ENCODE results near the gene LIMA1.
A peak's percentile ranks its signal among the peaks of the same experiment; 100 is the strongest.

Gene LIMA1

GRCh38 chr12:50246197-50246865, 37.0 kb downstream of the LIMA1 start:
- Mint-ChIP-seq H3K4me1 (peaks cover 27% of the 10 kb centered on the region), H3K36me3 (peaks cover 11% of the 10 kb centered on the region), H3K27ac (peak overlapping the region; percentile 35), H3K9me3 (no peaks in the 10 kb centered on the region), H3K4me3 (peak overlapping the region; percentile 0), H3K27me3 (peaks cover 16% of the 10 kb centered on the region)
- peak; percentile 44 for ATAC-seq

DNA sequence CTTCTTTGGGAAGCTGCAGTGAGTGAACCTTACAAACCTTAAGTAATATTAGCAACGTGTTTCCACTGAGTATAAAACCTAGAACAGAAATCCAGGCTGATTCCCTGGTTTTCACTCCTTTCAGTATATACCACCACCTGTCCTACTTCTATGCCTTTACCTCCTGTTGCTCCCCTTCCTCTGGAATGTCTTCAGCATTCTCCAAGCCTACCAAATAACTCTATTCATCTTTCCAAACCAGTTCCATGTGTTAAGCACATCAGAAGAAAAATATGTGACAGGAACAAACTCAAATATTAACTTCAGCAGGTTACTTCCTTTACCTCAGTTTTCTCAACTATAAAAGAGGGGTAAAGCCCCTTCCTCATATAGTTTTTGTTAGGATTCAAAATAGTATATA, 39.8 kb downstream of the LIMA1 start:
- Mint-ChIP-seq H3K27me3 (peaks cover 16% of the 10 kb centered on the region), H3K27ac (no peak overlapping the region), H3K9me3 (no peaks in the 10 kb centered on the region), H3K36me3 (peaks cover 10% of the 10 kb centered on the region), H3K4me3 (no peak overlapping the region), H3K4me1 (peaks cover 19% of the 10 kb centered on the region)
- ATAC-seq: no peak

DNA sequence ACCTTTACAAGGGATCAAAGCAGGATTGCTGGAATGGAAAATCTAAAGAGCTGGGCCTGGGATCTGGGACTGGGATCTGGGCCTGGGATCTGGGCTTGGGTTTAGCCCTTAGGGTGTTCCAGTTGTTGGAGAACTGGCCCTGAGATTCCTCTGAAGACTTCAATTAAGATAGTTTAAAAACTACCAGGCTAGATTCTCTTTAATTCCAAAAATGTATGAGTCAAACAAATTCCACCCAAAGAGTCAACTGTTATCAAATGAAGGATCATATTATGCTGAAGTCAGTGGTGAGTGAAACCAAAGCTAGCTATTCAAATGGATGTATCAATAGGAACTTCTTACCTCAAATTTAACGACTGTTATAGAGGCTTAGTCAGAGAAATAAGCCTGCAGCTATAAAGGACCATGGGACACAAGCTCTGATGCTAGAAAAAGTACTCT, 40.5 kb downstream of the LIMA1 start:
- Mint-ChIP-seq H3K27me3 (peaks cover 16% of the 10 kb centered on the region), H3K36me3 (peaks cover 7% of the 10 kb centered on the region), H3K4me1 (peaks cover 17% of the 10 kb centered on the region), H3K4me3 (no peak overlapping the region), H3K27ac (no peak overlapping the region), H3K9me3 (no peaks in the 10 kb centered on the region)
- no peak for ATAC-seq

DNA sequence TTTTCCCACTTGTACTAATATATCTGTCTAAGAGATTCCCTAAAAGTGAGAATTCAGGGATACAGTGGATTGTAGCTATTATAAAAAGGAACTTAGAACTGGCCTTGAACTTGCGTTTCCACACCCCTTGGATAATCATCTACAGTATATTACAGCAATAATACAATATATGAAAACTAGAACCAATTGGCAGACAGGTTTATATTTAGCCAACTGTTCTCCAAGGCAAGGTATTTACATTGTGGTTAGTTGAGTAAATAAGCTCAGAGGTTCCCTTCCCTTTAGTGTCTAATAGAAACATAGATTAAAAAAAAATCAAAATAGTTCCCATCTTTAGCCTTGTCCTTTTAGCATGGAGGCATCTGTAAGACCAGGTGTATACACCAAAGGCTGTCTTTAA, 42.1 kb downstream of the LIMA1 start:
- Mint-ChIP-seq H3K4me3 (no peak overlapping the region), H3K27me3 (peaks cover 16% of the 10 kb centered on the region), H3K27ac (no peak overlapping the region), H3K4me1 (peaks cover 9% of the 10 kb centered on the region), H3K9me3 (no peaks in the 10 kb centered on the region), H3K36me3 (peaks cover 7% of the 10 kb centered on the region)
- no peak for ATAC-seq

DNA sequence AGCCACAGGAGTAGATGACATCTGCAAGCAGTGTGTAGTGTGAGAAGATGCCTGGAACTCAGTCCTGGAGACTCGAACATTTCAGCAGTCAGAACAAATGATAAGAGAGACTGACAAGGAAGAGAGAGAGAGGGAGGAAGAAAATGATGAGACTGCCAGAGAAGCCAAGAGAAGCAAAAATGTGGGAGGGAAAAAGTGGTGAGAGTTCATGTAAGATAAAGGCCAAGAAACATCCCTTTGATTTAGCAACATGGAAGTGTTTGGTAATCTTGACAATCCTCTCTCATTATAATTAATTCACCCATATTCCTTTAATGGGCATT, 42.6 kb downstream of the LIMA1 start:
- Mint-ChIP-seq H3K27ac (no peak overlapping the region), H3K9me3 (no peaks in the 10 kb centered on the region), H3K4me1 (peaks cover 5% of the 10 kb centered on the region), H3K27me3 (peaks cover 15% of the 10 kb centered on the region), H3K4me3 (no peak overlapping the region), H3K36me3 (peaks cover 7% of the 10 kb centered on the region)
- no peak for ATAC-seq

DNA sequence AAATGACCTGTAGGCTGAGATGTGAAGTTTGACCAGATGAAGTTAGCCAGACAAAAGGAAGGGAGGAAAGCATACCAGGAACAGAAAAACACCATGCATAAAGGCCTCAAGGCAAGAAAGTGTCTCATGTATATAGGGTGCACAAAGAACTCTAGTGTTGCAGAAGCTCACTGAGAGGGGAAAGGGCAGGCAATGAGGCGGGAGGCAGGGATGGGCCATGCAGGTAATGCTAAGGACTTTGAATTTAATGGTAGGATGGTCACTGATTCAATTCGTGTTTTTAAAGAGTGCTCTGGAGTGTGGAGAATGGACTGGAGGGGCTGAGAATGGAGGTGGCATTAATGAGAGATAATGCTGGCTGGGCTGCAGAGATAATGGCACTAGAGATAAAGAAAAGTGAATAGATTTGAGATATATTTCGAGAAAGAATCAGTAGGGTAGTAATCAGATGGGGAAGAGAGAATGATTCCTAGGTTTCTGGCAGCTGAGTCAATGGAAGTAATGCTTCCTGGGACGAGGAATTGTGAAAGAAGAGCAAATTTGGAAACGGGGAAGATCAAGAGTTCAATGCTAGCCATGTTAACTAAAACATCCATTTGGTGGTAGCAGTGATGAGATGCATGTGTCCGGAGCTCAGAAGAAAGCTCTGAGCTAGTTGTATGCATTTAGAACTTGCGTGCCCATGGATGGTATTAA, 43.1 kb downstream of the LIMA1 start:
- Mint-ChIP-seq H3K27ac (no peak overlapping the region), H3K4me3 (no peak overlapping the region), H3K36me3 (peaks cover 7% of the 10 kb centered on the region), H3K4me1 (no peaks in the 10 kb centered on the region), H3K27me3 (peaks cover 10% of the 10 kb centered on the region), H3K9me3 (no peaks in the 10 kb centered on the region)
- ATAC-seq: no peak

- no peak for ATAC-seq
- no peak overlapping the region for H3K4me3 Mint-ChIP-seq
- peaks cover under 1% of the 10 kb centered on the region for H3K36me3 Mint-ChIP-seq
- H3K4me1 Mint-ChIP-seq: no peaks in the 10 kb centered on the region
- H3K27ac Mint-ChIP-seq: no peak overlapping the region
- H3K9me3 Mint-ChIP-seq: no peaks in the 10 kb centered on the region
- peaks cover 2% of the 10 kb centered on the region for H3K27me3 Mint-ChIP-seq
Observed at GRCh38 chr12:50239355-50239891, 43.9 kb downstream of the LIMA1 start.

DNA sequence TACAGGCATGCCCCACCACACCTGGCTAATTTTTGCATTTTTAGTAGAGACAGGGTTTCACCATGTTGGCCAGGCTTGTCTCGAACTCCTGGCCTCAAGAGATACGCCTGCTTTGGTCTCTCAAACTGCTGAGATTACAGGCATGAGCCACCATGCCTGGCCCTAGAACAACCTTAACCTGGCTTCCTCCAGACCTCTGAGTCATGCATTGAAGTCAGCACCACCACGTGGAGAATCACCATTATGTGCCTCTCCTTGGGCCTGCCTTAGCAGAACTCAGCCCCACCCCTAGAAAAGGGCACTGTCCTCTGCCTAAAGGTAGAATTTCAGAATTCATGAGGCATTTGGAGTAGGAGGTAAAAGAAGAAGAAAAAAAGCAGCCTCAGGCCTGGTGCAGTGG, 49.0 kb downstream of the LIMA1 start:
- no peaks in the 10 kb centered on the region for H3K27me3 Mint-ChIP-seq
- no peak overlapping the region for H3K27ac Mint-ChIP-seq
- no peaks in the 10 kb centered on the region for H3K9me3 Mint-ChIP-seq
- H3K4me3 Mint-ChIP-seq: no peak overlapping the region
- no peak for ATAC-seq
- H3K4me1 Mint-ChIP-seq: no peaks in the 10 kb centered on the region
- no peaks in the 10 kb centered on the region for H3K36me3 Mint-ChIP-seq

GRCh38 chr12:50232771-50233209, 50.5 kb downstream of the LIMA1 start:
- ATAC-seq: no peak
- H3K36me3 Mint-ChIP-seq: no peaks in the 10 kb centered on the region
- no peak overlapping the region for H3K4me3 Mint-ChIP-seq
- no peaks in the 10 kb centered on the region for H3K9me3 Mint-ChIP-seq
- H3K27me3 Mint-ChIP-seq: no peaks in the 10 kb centered on the region
- H3K4me1 Mint-ChIP-seq: no peaks in the 10 kb centered on the region
- H3K27ac Mint-ChIP-seq: no peak overlapping the region

- no peaks in the 10 kb centered on the region for H3K4me1 Mint-ChIP-seq
- no peak for ATAC-seq
Observed at GRCh38 chr12:50232206-50232605, 51.1 kb downstream of the LIMA1 start.

DNA sequence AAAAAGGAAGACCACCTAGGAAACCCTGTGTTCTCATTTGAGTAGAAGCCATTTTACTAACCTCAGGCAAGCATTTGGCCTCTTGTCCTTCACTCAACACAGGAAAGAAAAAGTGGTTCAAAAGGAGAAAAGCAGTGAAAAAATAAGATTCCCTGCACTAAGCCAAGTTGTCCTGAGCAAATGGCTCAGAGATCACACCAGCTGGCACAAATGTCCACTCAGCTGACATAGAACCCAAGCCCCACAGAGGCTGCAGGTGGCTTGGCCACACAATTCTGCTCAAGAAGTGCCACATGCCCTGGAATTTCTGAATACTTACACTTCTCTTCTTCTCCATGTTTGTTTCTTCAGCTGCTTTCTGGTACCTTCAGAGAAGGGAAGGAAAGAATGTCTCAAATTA, 52.0 kb downstream of the LIMA1 start:
- H3K9me3 Mint-ChIP-seq: no peaks in the 10 kb centered on the region
- H3K4me3 Mint-ChIP-seq: no peak overlapping the region
- no peaks in the 10 kb centered on the region for H3K4me1 Mint-ChIP-seq
- no peaks in the 10 kb centered on the region for H3K27me3 Mint-ChIP-seq
- H3K27ac Mint-ChIP-seq: no peak overlapping the region
- H3K36me3 Mint-ChIP-seq: no peaks in the 10 kb centered on the region
- no peak for ATAC-seq

More at GRCh38 chr12:50232206-50232605, 51.1 kb downstream of the LIMA1 start:
- Mint-ChIP-seq H3K27ac (no peak overlapping the region), H3K4me3 (no peak overlapping the region), H3K9me3 (no peaks in the 10 kb centered on the region), H3K27me3 (no peaks in the 10 kb centered on the region), H3K36me3 (no peaks in the 10 kb centered on the region)

- Mint-ChIP-seq H3K9me3 (no peaks in the 10 kb centered on the region), H3K4me3 (no peak overlapping the region), H3K27me3 (no peaks in the 10 kb centered on the region), H3K4me1 (no peaks in the 10 kb centered on the region), H3K27ac (no peak overlapping the region), H3K36me3 (no peaks in the 10 kb centered on the region)
- ATAC-seq: no peak
Observed at GRCh38 chr12:50230217-50230616, 53.1 kb downstream of the LIMA1 start.

DNA sequence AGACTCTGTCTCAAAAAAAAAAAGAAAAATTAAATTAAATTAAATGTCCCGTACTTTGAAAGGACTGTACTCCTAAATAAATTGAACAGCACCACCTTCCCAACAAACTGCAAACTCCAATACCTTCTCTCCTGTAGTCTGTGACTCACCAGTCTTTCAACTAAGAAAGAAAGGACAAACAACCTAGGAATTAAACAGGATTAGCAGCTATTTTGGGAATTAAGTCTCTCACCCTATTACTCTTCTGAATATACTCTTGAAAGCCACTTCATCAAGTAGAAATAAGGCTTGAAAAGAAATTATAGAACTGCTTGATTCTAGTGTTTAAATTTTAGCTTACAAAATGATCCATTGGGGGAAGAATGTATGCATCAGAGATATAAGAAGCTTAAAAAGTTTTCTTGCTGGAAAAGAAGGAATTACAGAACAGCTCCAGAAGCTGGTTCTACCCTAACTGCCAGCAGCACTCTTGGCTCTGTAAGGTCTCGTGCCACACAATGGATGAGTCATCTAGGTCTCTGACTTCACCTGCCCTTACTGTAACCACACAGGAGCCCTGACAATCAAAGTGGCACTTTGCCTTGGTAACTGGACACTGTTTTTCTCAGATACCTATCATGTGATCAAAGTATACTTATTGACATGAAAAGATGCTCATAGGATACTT, 59.2 kb downstream of the LIMA1 start:
- ATAC-seq: peak; percentile 79
- Mint-ChIP-seq H3K27me3 (no peaks in the 10 kb centered on the region), H3K36me3 (no peaks in the 10 kb centered on the region), H3K9me3 (no peaks in the 10 kb centered on the region), H3K4me3 (no peak overlapping the region), H3K4me1 (peaks cover 14% of the 10 kb centered on the region), H3K27ac (no peak overlapping the region)

DNA sequence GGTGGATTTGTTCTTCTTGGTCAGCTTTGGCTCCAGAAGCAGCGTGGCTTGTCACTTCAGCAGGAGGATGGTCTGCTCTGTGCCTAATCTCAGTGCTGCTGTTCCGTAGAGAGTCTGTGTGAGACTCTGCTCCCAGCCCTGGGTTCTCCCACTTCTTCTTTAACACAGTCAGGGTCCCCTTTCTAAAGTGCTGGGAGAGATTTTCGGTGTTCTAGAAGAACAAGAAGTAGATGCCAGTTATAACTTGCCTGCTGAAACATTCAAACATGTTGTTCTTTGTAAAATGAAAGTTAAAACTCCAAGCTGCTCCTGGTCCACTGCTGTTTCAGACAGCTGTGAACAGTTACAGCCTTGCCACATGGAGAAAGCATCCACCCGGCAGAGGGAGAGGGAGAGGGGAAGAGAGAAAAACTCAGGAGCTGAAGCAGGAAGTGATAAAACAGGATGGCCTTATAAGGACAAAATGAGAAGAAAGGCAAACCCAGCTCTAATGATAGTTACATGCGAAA, 61.0 kb downstream of the LIMA1 start:
- H3K4me3 Mint-ChIP-seq: no peak overlapping the region
- no peaks in the 10 kb centered on the region for H3K9me3 Mint-ChIP-seq
- ATAC-seq: peak; percentile 35
- no peak overlapping the region for H3K27ac Mint-ChIP-seq
- no peaks in the 10 kb centered on the region for H3K27me3 Mint-ChIP-seq
- no peaks in the 10 kb centered on the region for H3K36me3 Mint-ChIP-seq
- peaks cover 16% of the 10 kb centered on the region for H3K4me1 Mint-ChIP-seq

GRCh38 chr12:50221228-50222008, 61.9 kb downstream of the LIMA1 start:
- no peaks in the 10 kb centered on the region for H3K36me3 Mint-ChIP-seq
- H3K4me3 Mint-ChIP-seq: no peak overlapping the region
- no peak overlapping the region for H3K27ac Mint-ChIP-seq
- ATAC-seq: no peak
- no peaks in the 10 kb centered on the region for H3K27me3 Mint-ChIP-seq
- H3K4me1 Mint-ChIP-seq: peaks cover 20% of the 10 kb centered on the region
- H3K9me3 Mint-ChIP-seq: no peaks in the 10 kb centered on the region
